Measurements from ENCODE around the gene CMIP. TPM values are rescaled to one million over a fixed set of nuclear protein-coding genes. Genes with fewer than 3 reads are reported as not detected.

The CMIP gene
- total and polyA plus RNA-seq, 10 of the 15 experiments (the other 5 are each of a cell fraction or from before 2014, with no cell fraction given), result 1.2 to 43.2 (median 4.4) TPM

- SMC1A ChIA-PET (ENCODE audit: uncharacterized antibody, unreplicated experiment), result interaction anchor here (1.1 kb wide), 1 partner anchor 9 kb away, joined by 4 read pairs; no protein-coding TSS in a partner anchor
- CTCF ChIA-PET, result no interaction called here
- WGBS (ENCODE audit: insufficient coverage, insufficient replicate concordance, low lambda C conversion rate, missing lambda C conversion rate), result over 99% methylated on average over 8 of the region's 8 CpGs
- no peak overlapping the region for H3K4me2 ChIP-seq (ENCODE audit: control insufficient read depth, insufficient read depth)
- H3K79me2 ChIP-seq (ENCODE audit: control insufficient read depth, insufficient read depth, low read length), result peaks cover 42% of the 10 kb centered on the region
- H3K27me3 ChIP-seq (replicated peaks in 1 of 2; ENCODE audit: control insufficient read depth in 2 of 2, insufficient read depth in 2 of 2, low read length in 1 of 2), result no peaks in the 10 kb centered on the region
- FAIRE-seq, result no peak
- TF ChIP-seq POLR2AphosphoS2 (IDR thresholded peaks at IDR 0.05; ENCODE audit: low read depth, low read length) (no peak), EGR1 (IDR thresholded peaks at IDR 0.05; ENCODE audit: borderline replicate concordance in 1 of 2, low read depth in 2 of 2, low read length in 2 of 2) (no peak), ZNF207 (IDR thresholded peaks at IDR 0.05; ENCODE audit: borderline replicate concordance) (no peak), CBX3 (IDR thresholded peaks at IDR 0.05; ENCODE audit: borderline replicate concordance, low read depth) (no peak), CUX1 (IDR thresholded peaks at IDR 0.05; ENCODE audit: insufficient replicate concordance, low read depth, low read length) (no peak), MYB (IDR thresholded peaks at IDR 0.05; ENCODE audit: borderline replicate concordance, low read depth, low read length) (no peak), ZNF274 (IDR thresholded peaks at IDR 0.05; ENCODE audit: insufficient read depth, insufficient read length) (no peak), ESRRA (IDR thresholded peaks at IDR 0.05; ENCODE audit: low read length) (no peak)
- POLR2A ChIA-PET, result no interaction called here
- H3K9me3 ChIP-seq (replicated peaks; ENCODE audit: control insufficient read depth, insufficient read depth, low read length), result no peaks in the 10 kb centered on the region
- in situ Hi-C loops (cut with MboI) (no loop called here), intact Hi-C loops (cut with micrococcal nuclease; ENCODE audit: unreplicated experiment) (no loop called here)
- no peak overlapping the region for H3K27ac ChIP-seq (ENCODE audit: control insufficient read depth, insufficient read depth)
- no peak overlapping the region for H2AFZ ChIP-seq (ENCODE audit: control insufficient read depth, low read depth, low read length)
- ATAC-seq, result no peak
- BruUV-seq (replicated peaks), result no TSS peak
- peaks cover 33% of the 10 kb centered on the region for H3K4me1 ChIP-seq (ENCODE audit: control insufficient read depth, insufficient read depth, low read length)
- no peak overlapping the region for H3K4me3 ChIP-seq
- H4K20me1 ChIP-seq (ENCODE audit: control insufficient read depth, insufficient read depth), result no peaks in the 10 kb centered on the region
- H3K36me3 ChIP-seq (ENCODE audit: control insufficient read depth in 2 of 2, insufficient read depth in 2 of 2, low read length in 1 of 2), result peaks cover 8 to 15% of the 10 kb centered on the region in 2 experiments; a peak in 3 of 4 replicates
- RAD21 ChIA-PET (ENCODE audit: unreplicated experiment), result interaction anchor here (1.2 kb wide), 1 partner anchor 9 kb away, joined by 3 read pairs; no protein-coding TSS in a partner anchor
- DNase-seq (ENCODE audit: low read depth, low spot score), result no peak
- no peak overlapping the region for H3K9ac ChIP-seq (ENCODE audit: control insufficient read depth, insufficient read depth, low read length)
These were observed 27.3 kb downstream of the CMIP start for GRCh38 chr16:81471882-81472281.

Measured in GM12878 (cell line).